ENCODE data around the gene PLEKHM1.

Gene PLEKHM1

GRCh38 chr17:45425984-45426413 is 64.5 kb downstream of the PLEKHM1 start:
- no peak for DNase-seq

- peak; percentile 55 for DNase-seq
These were observed 65.2 kb downstream of the PLEKHM1 start for GRCh38 chr17:45425125-45425983.

- no peak for DNase-seq
These were observed 65.8 kb downstream of the PLEKHM1 start for GRCh38 chr17:45424769-45425124.

- DNase-seq, result no peak
These were observed 66.6 kb downstream of the PLEKHM1 start for GRCh38 chr17:45423975-45424335.

GRCh38 chr17:45423304-45423974 is 67.1 kb downstream of the PLEKHM1 start:
- DNase-seq, result no peak

- DNase-seq, result no peak
These were observed 75.3 kb downstream of the PLEKHM1 start for GRCh38 chr17:45414990-45415881.

GRCh38 chr17:45413498-45413923 is 77.0 kb downstream of the PLEKHM1 start:
- no peak for DNase-seq

- no peak for DNase-seq
These were observed 79.0 kb downstream of the PLEKHM1 start for GRCh38 chr17:45411348-45412105.

GRCh38 chr17:45410144-45411091 is 80.1 kb downstream of the PLEKHM1 start:
- DNase-seq, result no peak

- DNase-seq, result no peak
These were observed 80.9 kb downstream of the PLEKHM1 start for GRCh38 chr17:45409659-45410076.

GRCh38 chr17:45408611-45409421 is 81.7 kb downstream of the PLEKHM1 start:
- DNase-seq, result no peak

- DNase-seq, result no peak
These were observed 84.4 kb downstream of the PLEKHM1 start for GRCh38 chr17:45406107-45406506.

GRCh38 chr17:45405250-45406086 is 85.1 kb downstream of the PLEKHM1 start:
- DNase-seq, result no peak

- no peak for DNase-seq
These were observed 85.7 kb downstream of the PLEKHM1 start for GRCh38 chr17:45404870-45405249.

GRCh38 chr17:45403906-45404490 is 86.5 kb downstream of the PLEKHM1 start:
- DNase-seq, result no peak

- no peak for DNase-seq
These were observed 87.6 kb downstream of the PLEKHM1 start for GRCh38 chr17:45402916-45403315.

- no peak for DNase-seq
These were observed 91.7 kb downstream of the PLEKHM1 start for GRCh38 chr17:45398800-45399199.

GRCh38 chr17:45397796-45398195 is 92.7 kb downstream of the PLEKHM1 start:
- DNase-seq, result no peak
